ENCODE results near the gene NPR2. TPM values are rescaled to one million over a fixed set of nuclear protein-coding genes. Genes with fewer than 3 reads are reported as not detected.

Gene NPR2
- polyA plus RNA-seq, 1 of the 3 experiments (the other 2 are of a cell fraction): 13.5 TPM

GRCh38 chr9:35790385-35791296 is 750 bp upstream of the NPR2 start:
- H3K9me3 ChIP-seq: no peaks in the 10 kb centered on the region
- H4K20me1 ChIP-seq (ENCODE audit: insufficient read depth): no peaks in the 10 kb centered on the region
- H2AFZ ChIP-seq (ENCODE audit: low read depth): peak overlapping the region; percentile 66; the same call in 1 of the 2 replicates
- WGBS (ENCODE audit: low lambda C conversion rate): 72% methylated on average over 37 of the region's 37 CpGs
- H3K79me2 ChIP-seq (ENCODE audit: insufficient read depth): no peaks in the 10 kb centered on the region
- H3K36me3 ChIP-seq (replicated peaks in 1 of 2; ENCODE audit: control insufficient read depth in 1 of 2, insufficient read depth in 2 of 2, low read length in 1 of 2): peaks cover 0 to 3% of the 10 kb centered on the region in 2 experiments
- no peak overlapping the region for H3K4me3 ChIP-seq (ENCODE audit: low read depth in 2 of 2, low read length in 1 of 2)
- no peak for TF ChIP-seq EP300 (IDR thresholded peaks at IDR 0.05; ENCODE audit: borderline replicate concordance in 1 of 2, low read depth in 1 of 2, low read length in 1 of 2)
- no peak for TF ChIP-seq GABPA (IDR thresholded peaks at IDR 0.05; ENCODE audit: low read depth)
- peak; percentile 95 for TF ChIP-seq RAD21 (IDR thresholded peaks at IDR 0.05; ENCODE audit: low read length)
- peak; percentile 72 for TF ChIP-seq SMC3 (IDR thresholded peaks at IDR 0.05; ENCODE audit: low read depth, low read length)
- TF ChIP-seq NFIC (IDR thresholded peaks at IDR 0.05; ENCODE audit: borderline replicate concordance): no peak
- TF ChIP-seq CTCF (IDR thresholded peaks at IDR 0.05): peak; percentile 86
- DNase-seq: peak; percentile 92
- no peaks in the 10 kb centered on the region for H3K27me3 ChIP-seq (ENCODE audit: insufficient read depth)
- no peak overlapping the region for H3K27ac ChIP-seq (ENCODE audit: low read depth in 2 of 2, low read length in 1 of 2)
- peaks cover 0 to 12% of the 10 kb centered on the region in 2 experiments; a peak in 1 of 4 replicates for H3K4me1 ChIP-seq (ENCODE audit: control insufficient read depth in 1 of 2, insufficient read depth in 2 of 2, low read depth in 1 of 2, low read length in 1 of 2)
- H3K4me2 ChIP-seq: 0 out of 2 replicates have a peak overlapping the region, but pooled peaks have one; percentile 19
- POLR2A ChIA-PET: interaction anchor here (0.6 to 1.3 kb wide), 3 partner anchors 21 to 67 kb away, joined by 3 to 5 read pairs (median 5); partner anchors contain the start of genes HINT2 and SPAG8
- H3K9me2 ChIP-seq: no peaks in the 10 kb centered on the region
- CTCF ChIA-PET: interaction anchor here (0.5 to 6.5 kb wide), 71 partner anchors 8 to 246 kb away, joined by 3 to 136 read pairs (median 5); partner anchors contain the start of genes CCDC107, CREB3, FAM221B and GBA2
- H3F3A ChIP-seq (replicated peaks; ENCODE audit: insufficient read depth): peaks cover 4% of the 10 kb centered on the region
- no peak overlapping the region for H3K9ac ChIP-seq

GRCh38 chr9:35792024-35792813 is 828 bp downstream of the NPR2 start:
- Histone ChIP-seq H3K27ac (ENCODE audit: low read depth in 2 of 2, low read length in 1 of 2) (no peak overlapping the region; a peak in 1 of 4 replicates), H4K20me1 (ENCODE audit: insufficient read depth) (no peaks in the 10 kb centered on the region), H3K4me3 (ENCODE audit: low read depth in 2 of 2, low read length in 1 of 2) (no peak overlapping the region), H3K9me2 (no peaks in the 10 kb centered on the region), H3K36me3 (replicated peaks in 1 of 2; ENCODE audit: control insufficient read depth in 1 of 2, insufficient read depth in 2 of 2, low read length in 1 of 2) (peaks cover 0 to 3% of the 10 kb centered on the region in 2 experiments), H3K79me2 (ENCODE audit: insufficient read depth) (no peaks in the 10 kb centered on the region), H3K9me3 (no peaks in the 10 kb centered on the region), H3K4me2 (no peak overlapping the region), H3F3A (replicated peaks; ENCODE audit: insufficient read depth) (peaks cover 4% of the 10 kb centered on the region), H3K9ac (no peak overlapping the region), H2AFZ (ENCODE audit: low read depth) (no peak overlapping the region), H3K27me3 (ENCODE audit: insufficient read depth) (no peaks in the 10 kb centered on the region), H3K4me1 (ENCODE audit: control insufficient read depth in 1 of 2, insufficient read depth in 2 of 2, low read depth in 1 of 2, low read length in 1 of 2) (peaks cover 0 to 12% of the 10 kb centered on the region in 2 experiments; a peak in 1 of 4 replicates)
- 91% methylated on average over 24 of the region's 34 CpGs for WGBS (ENCODE audit: low lambda C conversion rate)
- CTCF ChIA-PET: interaction anchor here (0.9 to 6.5 kb wide), 10 partner anchors 10 to 231 kb away, joined by 3 to 136 read pairs (median 4); partner anchors contain the start of genes ARHGEF39, CREB3, SPAG8 and TLN1
- no peak for DNase-seq
- POLR2A ChIA-PET: interaction anchor here (1.0 kb wide), 1 partner anchor 20 kb away, joined by 5 read pairs; the partner anchor contains the start of gene SPAG8
- TF ChIP-seq SMC3 (IDR thresholded peaks at IDR 0.05; ENCODE audit: low read depth, low read length): no peak
- TF ChIP-seq NFIC (IDR thresholded peaks at IDR 0.05; ENCODE audit: borderline replicate concordance): no peak
- no peak for TF ChIP-seq JUND (IDR thresholded peaks at IDR 0.05)
- TF ChIP-seq RFX5 (IDR thresholded peaks at IDR 0.05; ENCODE audit: low read length): no peak
- TF ChIP-seq MEF2A (IDR thresholded peaks at IDR 0.05; ENCODE audit: borderline replicate concordance, low read depth): no peak
- TF ChIP-seq USF1 (IDR thresholded peaks at IDR 0.05; ENCODE audit: borderline replicate concordance, low read depth): no peak
- no peak for TF ChIP-seq USF2 (IDR thresholded peaks at IDR 0.05; ENCODE audit: borderline replicate concordance, low read depth, low read length)
- no peak for TF ChIP-seq GABPA (IDR thresholded peaks at IDR 0.05; ENCODE audit: low read depth)
- no peak for TF ChIP-seq FOXJ3 (CRISPR knock-in tag; IDR thresholded peaks at IDR 0.05)
- TF ChIP-seq FOSL2 (IDR thresholded peaks at IDR 0.05; ENCODE audit: borderline replicate concordance, low read depth): no peak
- TF ChIP-seq GATA2 (CRISPR knock-in tag; IDR thresholded peaks at IDR 0.05): no peak

Data from SK-N-SH (cell line).